Retinal pigment epithelial cell (primary cell): ENCODE measurements around the gene GNB1L.

Source experiments
- DNase-seq: peaks from one replicate; pipeline ENCODE4 v3.0.0-alpha.2; 2010; ENCODE audit warnings: low read depth
- H3K4me3 ChIP-seq: 2 replicates; pipeline ENCODE4 v1.5.1; 2011; ENCODE audit warnings: mild to moderate bottlenecking, low read length, control low read depth, moderate library complexity
- TF ChIP-seq, protein P1 (sequence below): conservative IDR thresholded peaks from 2 replicates; pipeline ENCODE4 v1.5.1; 2011; ENCODE audit warnings: low read depth, low read length, control low read depth, inconsistent platforms

The GNB1L gene

DNA sequence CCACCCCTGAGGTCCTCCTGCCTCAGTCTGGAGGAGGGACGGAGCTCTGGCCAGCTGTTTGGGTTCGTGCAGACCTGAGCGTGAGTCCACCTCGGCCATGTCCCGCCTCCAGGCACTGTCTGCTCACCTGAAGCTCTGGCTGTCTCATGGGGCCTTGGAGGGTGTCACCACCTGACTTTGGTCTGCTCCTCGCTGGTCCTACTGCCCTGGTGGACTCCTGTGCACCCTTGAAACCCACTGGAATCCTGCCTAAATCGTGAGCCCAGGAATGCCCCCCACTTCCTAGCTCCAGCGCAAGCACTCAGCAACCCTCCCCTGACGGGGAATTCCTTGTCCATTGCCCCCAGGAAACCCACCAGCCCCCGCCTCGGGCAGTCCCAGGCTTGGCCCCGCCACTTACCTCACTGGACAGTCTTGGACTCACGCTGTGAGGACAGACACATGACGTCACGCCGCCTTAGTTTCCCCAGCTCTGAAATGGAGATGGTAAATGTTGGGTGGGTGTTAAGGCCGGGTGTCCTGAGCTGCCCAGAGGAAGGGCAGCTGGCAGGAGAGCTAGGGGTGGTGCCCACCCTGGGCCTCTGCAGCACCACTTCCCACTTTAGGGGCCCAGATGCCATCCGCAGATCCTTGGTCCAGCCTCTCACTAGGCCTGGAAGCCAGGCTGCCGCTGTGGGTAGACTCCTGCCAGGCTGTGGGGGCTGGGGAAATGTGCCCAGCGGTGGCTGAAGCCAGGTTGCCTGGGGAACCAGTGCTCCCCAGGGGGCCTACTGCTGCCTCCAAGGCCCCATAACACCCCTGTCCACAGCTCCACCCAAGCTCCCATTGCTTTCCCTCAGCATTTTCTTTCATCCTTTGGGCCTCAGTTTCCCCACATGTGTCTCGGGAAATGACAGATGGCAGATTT is 112.3 kb downstream of the GNB1L start:
- H3K4me3 ChIP-seq = no peak overlapping the region
- DNase-seq = no peak
- TF ChIP-seq, protein P1, sequence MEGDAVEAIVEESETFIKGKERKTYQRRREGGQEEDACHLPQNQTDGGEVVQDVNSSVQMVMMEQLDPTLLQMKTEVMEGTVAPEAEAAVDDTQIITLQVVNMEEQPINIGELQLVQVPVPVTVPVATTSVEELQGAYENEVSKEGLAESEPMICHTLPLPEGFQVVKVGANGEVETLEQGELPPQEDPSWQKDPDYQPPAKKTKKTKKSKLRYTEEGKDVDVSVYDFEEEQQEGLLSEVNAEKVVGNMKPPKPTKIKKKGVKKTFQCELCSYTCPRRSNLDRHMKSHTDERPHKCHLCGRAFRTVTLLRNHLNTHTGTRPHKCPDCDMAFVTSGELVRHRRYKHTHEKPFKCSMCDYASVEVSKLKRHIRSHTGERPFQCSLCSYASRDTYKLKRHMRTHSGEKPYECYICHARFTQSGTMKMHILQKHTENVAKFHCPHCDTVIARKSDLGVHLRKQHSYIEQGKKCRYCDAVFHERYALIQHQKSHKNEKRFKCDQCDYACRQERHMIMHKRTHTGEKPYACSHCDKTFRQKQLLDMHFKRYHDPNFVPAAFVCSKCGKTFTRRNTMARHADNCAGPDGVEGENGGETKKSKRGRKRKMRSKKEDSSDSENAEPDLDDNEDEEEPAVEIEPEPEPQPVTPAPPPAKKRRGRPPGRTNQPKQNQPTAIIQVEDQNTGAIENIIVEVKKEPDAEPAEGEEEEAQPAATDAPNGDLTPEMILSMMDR = no peak

DNA sequence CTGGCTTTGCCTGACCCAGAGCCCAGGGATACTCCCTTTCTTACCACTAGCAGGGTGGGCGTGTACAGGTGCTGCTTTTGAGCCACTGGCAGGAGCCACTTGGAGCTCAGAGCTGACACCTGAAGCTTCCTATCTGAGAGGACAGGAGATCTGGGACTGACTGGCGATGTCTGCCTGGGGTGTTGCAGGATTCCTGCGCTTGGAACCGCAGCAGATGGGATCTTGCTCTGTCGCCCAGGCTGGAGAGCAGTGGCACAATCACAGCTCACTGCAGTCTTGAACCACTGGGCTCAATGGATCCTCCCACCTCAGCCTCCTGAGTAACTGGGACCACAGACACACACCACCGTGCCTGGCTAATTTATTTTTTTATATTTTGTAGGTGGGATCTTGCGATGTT is 113.6 kb downstream of the GNB1L start:
- H3K4me3 ChIP-seq = no peak overlapping the region
- TF ChIP-seq, protein P1 = no peak
- DNase-seq = no peak

DNA sequence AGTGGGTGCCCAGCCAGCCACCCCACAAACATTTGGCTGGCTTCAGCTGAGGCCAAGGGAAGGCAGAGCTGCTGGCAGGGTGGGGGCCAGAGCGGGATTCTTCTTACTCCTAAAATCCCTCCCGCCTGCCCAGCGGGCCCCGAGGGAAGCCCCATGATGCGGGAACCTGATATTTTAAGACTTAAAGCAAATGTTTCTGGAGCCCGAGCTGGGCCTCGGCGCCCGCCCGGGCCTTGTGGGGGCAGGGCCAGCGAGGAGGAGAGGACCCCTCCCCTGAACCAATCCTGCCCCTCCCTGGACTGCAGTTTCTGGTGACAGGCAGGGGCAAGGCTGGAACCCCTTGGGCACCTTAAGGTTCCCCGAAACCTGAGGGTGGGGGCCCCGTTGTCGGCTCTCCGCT is 114.1 kb downstream of the GNB1L start:
- TF ChIP-seq, protein P1 = no peak
- H3K4me3 ChIP-seq = no peak overlapping the region
- DNase-seq = no peak

DNA sequence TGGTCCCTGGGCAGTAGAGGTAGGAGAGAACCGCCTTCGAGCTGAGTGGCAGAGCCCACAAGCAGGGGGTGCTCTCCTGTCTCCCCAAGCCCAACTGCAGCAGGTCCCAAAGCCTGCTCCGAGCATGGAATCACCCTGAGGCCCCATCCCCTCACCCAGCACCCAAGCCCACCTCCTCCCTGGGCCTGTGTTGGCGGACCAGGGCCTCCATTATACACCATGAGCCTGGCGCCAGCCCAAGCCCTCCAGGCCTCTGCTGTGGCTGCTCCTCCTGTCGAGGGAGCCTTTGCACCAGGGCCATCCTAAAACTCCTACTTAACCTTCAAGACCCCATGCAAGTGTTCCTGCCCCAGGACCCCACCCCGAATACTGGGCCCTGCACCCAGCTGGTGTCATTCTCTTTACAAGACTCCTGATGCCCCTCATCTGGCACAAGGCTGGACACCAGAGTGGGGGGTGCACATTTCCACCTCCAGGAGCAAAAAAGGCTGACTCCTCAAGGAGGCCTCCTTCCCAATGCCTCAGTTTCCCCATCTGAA is 114.7 kb downstream of the GNB1L start:
- TF ChIP-seq, protein P1 = no peak

DNA sequence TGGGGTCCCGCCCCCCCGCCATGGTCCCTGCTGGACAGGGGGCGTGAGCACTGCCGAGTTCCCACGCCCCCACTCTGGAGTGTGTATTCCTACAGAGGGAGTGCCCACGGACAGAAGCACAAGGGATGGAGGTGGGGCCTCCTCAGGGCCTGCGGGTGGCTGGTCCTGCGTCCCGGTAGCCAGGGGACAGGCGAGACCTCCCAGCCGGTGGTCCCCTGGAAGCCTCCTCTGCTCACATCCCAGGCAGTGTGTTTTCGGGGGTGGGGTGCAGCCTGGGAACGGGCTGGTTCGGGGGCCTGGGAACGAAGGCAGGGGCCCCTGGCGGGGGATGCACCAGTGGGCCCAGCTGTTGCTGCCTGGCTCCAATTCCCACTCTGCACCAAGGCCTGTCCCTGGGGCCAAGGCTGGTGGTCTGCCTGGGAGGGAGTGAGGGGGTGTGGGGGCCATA is 115.2 kb downstream of the GNB1L start:
- no peak for DNase-seq
- TF ChIP-seq, protein P1 = no peak
- no peak overlapping the region for H3K4me3 ChIP-seq

More for the DNA sequence above, 114.7 kb downstream of the GNB1L start:
- DNase-seq = no peak
- no peak overlapping the region for H3K4me3 ChIP-seq

- no peak overlapping the region for H3K4me3 ChIP-seq
- TF ChIP-seq, protein P1 = no peak
- DNase-seq = no peak
Measured at GRCh38 chr22:19738664-19739447, 115.8 kb downstream of the GNB1L start.
